Measurements from ENCODE around the gene MACF1. TPM values are rescaled to one million over a fixed set of nuclear protein-coding genes. Genes with fewer than 3 reads are reported as not detected.

Gene MACF1
- total and polyA plus RNA-seq, 2 experiments from 2014 or later: 80.4 to 261 TPM

DNA sequence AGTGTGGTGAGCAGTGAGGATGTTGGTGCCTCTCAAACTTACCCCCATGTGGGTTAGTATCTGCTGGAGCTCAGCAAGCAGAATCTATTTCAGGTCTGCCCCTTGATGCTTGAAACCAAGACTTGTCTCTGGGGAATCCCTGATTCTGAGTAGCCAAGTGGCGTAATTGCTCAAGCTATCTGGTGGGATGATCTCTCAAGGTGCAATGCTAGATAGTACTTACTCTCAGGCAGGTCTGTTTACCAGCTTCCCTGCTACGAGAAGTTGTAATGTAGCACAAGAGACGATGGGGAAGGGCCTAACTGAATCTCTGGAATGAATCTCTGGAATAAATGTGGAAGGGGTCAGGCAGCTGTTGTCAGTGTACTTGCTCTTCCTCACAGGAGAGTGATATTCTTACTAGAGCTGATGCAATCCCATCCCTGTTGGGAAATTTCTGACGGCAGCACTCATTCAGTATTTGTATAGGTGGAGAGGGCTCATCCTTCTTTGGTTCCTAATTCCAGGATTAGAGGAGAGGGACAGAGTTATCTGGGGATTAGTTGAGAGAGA lies 65.4 kb downstream of the MACF1 start:
- no peaks in the 10 kb centered on the region for H3K36me3 ChIP-seq
- TF ChIP-seq, protein P1, sequence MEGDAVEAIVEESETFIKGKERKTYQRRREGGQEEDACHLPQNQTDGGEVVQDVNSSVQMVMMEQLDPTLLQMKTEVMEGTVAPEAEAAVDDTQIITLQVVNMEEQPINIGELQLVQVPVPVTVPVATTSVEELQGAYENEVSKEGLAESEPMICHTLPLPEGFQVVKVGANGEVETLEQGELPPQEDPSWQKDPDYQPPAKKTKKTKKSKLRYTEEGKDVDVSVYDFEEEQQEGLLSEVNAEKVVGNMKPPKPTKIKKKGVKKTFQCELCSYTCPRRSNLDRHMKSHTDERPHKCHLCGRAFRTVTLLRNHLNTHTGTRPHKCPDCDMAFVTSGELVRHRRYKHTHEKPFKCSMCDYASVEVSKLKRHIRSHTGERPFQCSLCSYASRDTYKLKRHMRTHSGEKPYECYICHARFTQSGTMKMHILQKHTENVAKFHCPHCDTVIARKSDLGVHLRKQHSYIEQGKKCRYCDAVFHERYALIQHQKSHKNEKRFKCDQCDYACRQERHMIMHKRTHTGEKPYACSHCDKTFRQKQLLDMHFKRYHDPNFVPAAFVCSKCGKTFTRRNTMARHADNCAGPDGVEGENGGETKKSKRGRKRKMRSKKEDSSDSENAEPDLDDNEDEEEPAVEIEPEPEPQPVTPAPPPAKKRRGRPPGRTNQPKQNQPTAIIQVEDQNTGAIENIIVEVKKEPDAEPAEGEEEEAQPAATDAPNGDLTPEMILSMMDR (IDR thresholded peaks at IDR 0.05; ENCODE audit: low read depth, low read length): no peak
- H3K9me3 ChIP-seq (ENCODE audit: low read depth): no peaks in the 10 kb centered on the region
- H3K27ac ChIP-seq: no peak overlapping the region
- no peaks in the 10 kb centered on the region for H3K27me3 ChIP-seq
- no peak overlapping the region for H3K4me3 ChIP-seq
- DNase-seq (ENCODE audit: low read depth in 1 of 2, low spot score in 1 of 2): peak in 1 of 2 donors; percentile 77
- H3K4me1 ChIP-seq (ENCODE audit: low read depth): peaks cover 33% of the 10 kb centered on the region

DNA sequence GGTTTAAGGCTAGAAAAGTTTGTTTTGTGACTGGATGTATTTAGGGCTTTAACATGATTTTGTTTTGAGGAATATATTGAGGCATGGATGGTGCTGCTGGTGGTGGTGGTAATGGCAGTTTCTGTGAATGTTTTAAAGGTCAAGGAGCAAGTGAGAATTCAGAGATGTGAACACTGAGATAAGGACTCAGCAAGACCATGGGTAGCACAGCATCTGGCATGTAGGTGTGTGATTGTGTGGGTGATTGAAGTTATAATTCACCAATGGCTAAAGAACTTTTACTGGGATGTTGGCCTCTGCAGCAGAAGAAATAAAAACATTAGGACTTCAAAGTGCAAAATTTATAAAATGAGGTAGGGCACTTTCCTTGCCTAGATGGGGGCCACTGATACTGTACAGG lies 65.9 kb downstream of the MACF1 start:
- TF ChIP-seq, protein P1 (IDR thresholded peaks at IDR 0.05; ENCODE audit: low read depth, low read length): no peak
- no peak for DNase-seq (ENCODE audit: low read depth in 1 of 2, low spot score in 1 of 2)
- H3K27me3 ChIP-seq: no peaks in the 10 kb centered on the region
- H3K36me3 ChIP-seq: no peaks in the 10 kb centered on the region
- H3K27ac ChIP-seq: no peak overlapping the region
- peaks cover 31% of the 10 kb centered on the region for H3K4me1 ChIP-seq (ENCODE audit: low read depth)
- no peaks in the 10 kb centered on the region for H3K9me3 ChIP-seq (ENCODE audit: low read depth)
- H3K4me3 ChIP-seq: no peak overlapping the region

DNA sequence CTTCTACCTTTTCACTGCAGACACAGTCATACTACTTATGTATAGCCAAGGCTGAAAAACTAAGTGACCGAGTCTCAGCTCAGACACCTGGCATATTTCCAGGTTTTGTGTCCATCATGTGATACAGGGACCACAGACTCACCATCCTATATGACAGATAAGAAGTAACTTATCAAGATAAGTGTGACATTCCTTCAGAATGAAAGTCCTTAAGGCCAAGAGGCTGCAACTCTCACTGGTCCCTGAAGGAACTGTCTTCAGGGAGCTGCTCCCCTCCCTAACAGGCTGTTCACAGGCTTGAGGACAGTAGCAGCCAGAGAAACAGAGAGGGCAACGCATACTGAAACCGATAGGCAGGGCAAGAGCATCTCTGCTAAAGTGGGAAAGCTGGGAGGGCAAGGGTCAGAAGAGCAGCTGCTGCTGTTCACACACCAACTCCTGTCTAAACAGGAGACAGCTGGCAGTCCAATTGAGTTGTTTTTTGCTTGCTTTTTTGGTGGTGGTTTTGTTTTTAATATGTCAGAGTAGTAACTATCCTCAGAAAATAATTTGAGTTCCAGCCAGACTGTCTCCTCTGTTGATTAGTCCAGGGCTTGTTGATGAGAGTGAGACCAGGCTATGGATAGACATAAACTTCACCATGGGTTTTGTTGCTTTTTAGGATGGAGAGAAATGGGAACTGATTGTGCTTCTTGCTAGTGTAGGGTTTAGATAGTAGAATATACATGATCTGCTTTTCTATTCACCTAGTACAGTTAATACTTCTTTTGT lies 67.7 kb downstream of the MACF1 start:
- DNase-seq (ENCODE audit: low read depth in 1 of 2, low spot score in 1 of 2): no peak
- H3K4me1 ChIP-seq (ENCODE audit: low read depth): peaks cover 35% of the 10 kb centered on the region
- H3K36me3 ChIP-seq: no peaks in the 10 kb centered on the region
- H3K27ac ChIP-seq: no peak overlapping the region
- no peaks in the 10 kb centered on the region for H3K27me3 ChIP-seq
- H3K9me3 ChIP-seq (ENCODE audit: low read depth): no peaks in the 10 kb centered on the region
- H3K4me3 ChIP-seq: no peak overlapping the region
- TF ChIP-seq, protein P1 (IDR thresholded peaks at IDR 0.05; ENCODE audit: low read depth, low read length): no peak

DNA sequence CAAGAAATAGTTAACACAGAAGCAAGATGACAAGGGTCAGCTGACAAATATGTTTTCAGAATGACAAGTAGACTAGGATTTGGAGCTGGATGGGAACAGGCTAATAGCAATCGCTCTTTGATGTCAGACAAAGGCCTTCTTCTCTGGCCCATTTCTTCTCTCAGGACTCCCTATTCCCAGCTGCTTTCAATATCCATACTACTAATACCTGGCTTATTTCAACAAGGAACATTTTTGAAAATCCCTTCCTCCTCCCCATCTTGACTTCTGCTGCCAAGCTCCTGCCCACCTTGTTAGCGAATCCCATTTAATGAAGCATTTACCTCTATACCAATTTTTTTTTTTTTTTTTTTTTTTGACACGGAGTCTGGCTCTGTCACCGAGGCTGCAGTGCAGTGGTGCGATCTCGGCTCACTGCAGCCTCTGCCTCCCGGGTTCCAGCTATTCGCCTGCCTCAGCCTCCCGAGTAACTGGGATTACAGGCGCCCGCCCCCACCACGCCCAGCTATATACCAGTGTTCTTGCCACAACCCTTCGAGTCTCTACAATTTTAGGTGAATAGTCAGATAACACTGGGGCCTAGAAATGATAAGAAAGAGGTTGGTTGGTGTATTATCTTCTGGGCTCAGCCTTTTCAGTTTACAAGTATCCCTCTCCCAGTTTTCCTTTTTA lies 68.4 kb downstream of the MACF1 start:
- DNase-seq (ENCODE audit: low read depth in 1 of 2, low spot score in 1 of 2): no peak
- no peaks in the 10 kb centered on the region for H3K27me3 ChIP-seq
- no peaks in the 10 kb centered on the region for H3K9me3 ChIP-seq (ENCODE audit: low read depth)
- no peaks in the 10 kb centered on the region for H3K36me3 ChIP-seq
- peaks cover 30% of the 10 kb centered on the region for H3K4me1 ChIP-seq (ENCODE audit: low read depth)
- H3K27ac ChIP-seq: no peak overlapping the region
- no peak overlapping the region for H3K4me3 ChIP-seq
- TF ChIP-seq, protein P1 (IDR thresholded peaks at IDR 0.05; ENCODE audit: low read depth, low read length): no peak

DNA sequence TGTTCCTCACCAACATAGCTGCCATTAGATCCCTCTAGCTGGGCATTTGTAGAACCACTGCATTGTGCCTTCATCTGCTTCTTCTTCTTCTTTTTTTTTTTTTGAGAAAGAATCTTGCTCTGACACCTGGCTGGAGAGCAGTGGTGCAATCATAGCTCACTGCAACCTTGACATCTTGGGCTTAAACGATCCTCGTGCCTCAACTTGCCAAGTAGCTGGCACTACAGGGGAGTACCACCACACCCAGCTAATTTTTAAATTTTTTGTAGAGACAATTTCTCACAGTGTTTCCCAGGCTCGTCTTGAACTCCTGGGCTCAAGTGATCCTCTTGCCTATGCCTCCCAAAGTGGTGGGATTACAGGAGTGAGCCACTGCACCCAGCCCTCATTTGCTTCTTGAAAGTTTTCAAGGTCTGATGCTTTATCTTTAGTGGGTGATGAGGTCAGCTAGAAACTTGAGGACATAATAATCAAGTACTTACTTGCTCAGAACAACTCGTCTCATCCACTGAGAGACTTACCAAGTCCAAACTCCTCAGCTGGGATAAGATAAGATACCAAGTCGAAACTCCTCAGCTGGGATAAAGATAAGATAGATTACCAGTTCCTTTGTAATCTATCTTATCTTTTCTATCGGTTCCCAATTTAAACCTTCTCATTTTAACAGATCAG lies 71.5 kb downstream of the MACF1 start:
- Histone ChIP-seq H3K4me1 (ENCODE audit: low read depth) (peaks cover 25% of the 10 kb centered on the region), H3K4me3 (no peak overlapping the region), H3K9me3 (ENCODE audit: low read depth) (no peaks in the 10 kb centered on the region), H3K36me3 (no peaks in the 10 kb centered on the region), H3K27ac (no peak overlapping the region), H3K27me3 (no peaks in the 10 kb centered on the region)
- TF ChIP-seq, protein P1 (IDR thresholded peaks at IDR 0.05; ENCODE audit: low read depth, low read length): no peak
- no peak for DNase-seq (ENCODE audit: low read depth in 1 of 2, low spot score in 1 of 2)

Data from cardiac muscle cell (in vitro differentiated cells and primary cell).